H4 (cell line): ENCODE data around the gene PFDN4. TPM values are rescaled to one million over a fixed set of nuclear protein-coding genes. Genes with fewer than 3 reads are reported as not detected.

Experiments used
- DNase-seq: peaks from one replicate; pipeline ENCODE4 v3.0.0-alpha.2; 2015; ENCODE audit warnings: low spot score
- total RNA-seq: library from RNA; depleted of rRNA; stranded (reverse); fragments of >200 nt; shearing (Covaris generic); gene quantifications from 2 replicates; pipeline ENCODE4 v1.2.3, GENCODE V29; 2014; rRNA removed

The PFDN4 gene
- total RNA-seq, 1 experiment from 2014 or later = 147 TPM

- DNase-seq = peak; percentile 87
These were observed 59.7 kb downstream of the PFDN4 start for GRCh38 chr20:54267483-54268003.

GRCh38 chr20:54268941-54269340 is 61.1 kb downstream of the PFDN4 start:
- no peak for DNase-seq

Other genes with a start within 250 kb of the PFDN4 start
- gene BCAS1, start 137.5 kb upstream of the PFDN4 start, total RNA-seq = 0.12 TPM in 1 of 2 replicates, not detected in the other
- 0.95 TPM in 1 of 2 replicates, not detected in the other for gene CYP24A1, start 34.1 kb upstream of the PFDN4 start, total RNA-seq